Posterior vena cava (tissue), 2 donors: ENCODE data around the gene BLOC1S5. TPM values are rescaled to one million over a fixed set of nuclear protein-coding genes. Genes with fewer than 3 reads are reported as not detected.
"Not testable (repeated sequence)": the region's sequence is repeated elsewhere in the genome, so short reads cannot be mapped to it uniquely, and the experiment has no call there.

Source experiments
- DNase-seq: peaks from one replicate; pipeline ENCODE4 v3.0.0-alpha.2; 2020; ENCODE audit warnings: low spot score
- intact Hi-C, 2 donors: fragments of 100-400 bp; cut with DNase I; formaldehyde crosslinking; loops; one replicate each; pipeline versions ENCODE4 v1.14.1 to v1.14.2; 2022 to 2023
- total RNA-seq, 2 donors: library from RNA; stranded (reverse); fragmentation: NEBNext Ultra II Directional; extraction: Animal tissue kit (Norgen Biotek cat#: 25700); gene quantifications; one replicate each; pipeline ENCODE4 v1.2.1, GENCODE V29; 2021
- donor health status: DM: yes; HTN: yes; CAD: no.
- donor health status: DM: yes; HTN: yes; CAD: no.

Gene BLOC1S5
- total RNA-seq, 2 donors from 2014 or later: 9.5 to 12.0 TPM

DNA sequence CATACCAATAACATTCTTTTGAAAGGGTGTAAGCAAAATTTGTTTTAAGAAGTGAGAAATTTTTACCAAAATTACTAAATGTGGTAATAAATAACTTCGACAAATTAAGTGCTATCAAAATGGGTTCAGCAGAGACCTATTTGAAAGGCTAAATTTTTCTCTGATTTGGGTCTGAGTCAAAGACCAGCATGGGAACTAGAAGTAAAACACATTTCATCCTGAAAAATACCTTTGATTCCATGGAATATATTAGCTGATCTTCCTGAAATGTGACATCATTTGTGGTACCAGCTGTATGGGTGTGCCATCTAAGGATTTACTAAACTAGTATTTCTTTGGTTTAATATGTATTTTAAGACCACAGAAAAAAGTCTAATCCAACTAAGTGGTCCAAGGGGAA is 63.6 kb downstream of the BLOC1S5 start:
- no peak for DNase-seq
- intact Hi-C loops: loop anchor here in 1 of 2 donors (5.0 kb wide), 1 partner anchor 273 kb away; the partner anchor contains the start of gene BMP6

DNA sequence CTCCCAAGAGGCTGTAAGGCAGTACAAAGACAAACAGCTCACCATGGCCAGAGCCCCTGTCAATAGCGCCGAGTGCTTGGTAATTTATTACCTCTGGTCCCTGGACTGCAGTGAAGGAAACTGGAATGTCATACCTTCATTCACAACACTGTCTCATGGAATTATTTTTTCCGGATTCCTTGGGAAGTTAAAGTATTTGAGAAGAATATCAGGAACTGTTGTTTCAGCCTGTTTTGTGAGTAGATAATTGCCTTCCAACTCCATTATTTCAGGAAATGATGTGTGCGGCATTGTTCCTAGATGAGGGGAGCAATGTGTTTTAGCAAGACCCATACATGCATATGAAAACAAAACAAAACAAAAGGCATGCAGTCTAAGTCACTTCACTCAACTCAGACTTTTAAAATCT is 64.0 kb downstream of the BLOC1S5 start:
- intact Hi-C loops: loop anchor here in 1 of 2 donors (5.0 kb wide), 1 partner anchor 273 kb away; the partner anchor contains the start of gene BMP6
- DNase-seq: no peak

DNA sequence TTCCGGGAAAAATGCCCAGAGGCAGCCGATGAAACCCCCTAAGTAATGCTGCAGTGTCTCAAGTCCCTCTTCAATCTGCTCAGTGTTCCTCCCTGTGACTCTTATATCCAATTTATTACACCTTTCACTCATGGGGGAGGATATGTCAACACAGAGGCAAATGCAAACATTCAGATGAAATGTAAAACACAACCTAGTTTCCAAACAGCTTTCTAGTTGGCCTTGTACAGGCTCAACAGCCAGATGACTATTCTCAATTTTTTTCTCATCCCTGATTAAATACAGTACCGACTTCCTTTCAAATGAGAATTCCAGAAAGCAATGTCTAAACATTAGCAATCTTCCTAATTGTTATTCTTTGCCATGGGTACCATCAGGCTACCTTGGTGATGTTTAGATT is 65.0 kb downstream of the BLOC1S5 start:
- no peak for DNase-seq
- intact Hi-C loops: no loop called here

- intact Hi-C loops: no loop called here
- no peak for DNase-seq
These were observed 66.0 kb downstream of the BLOC1S5 start for GRCh38 chr6:7998103-7998725.

GRCh38 chr6:7997286-7997685 is 66.9 kb downstream of the BLOC1S5 start:
- intact Hi-C loops: no loop called here
- DNase-seq: no peak

GRCh38 chr6:7996538-7997111 is 67.6 kb downstream of the BLOC1S5 start:
- DNase-seq: no peak
- intact Hi-C loops: no loop called here

GRCh38 chr6:7993952-7994351 is 70.2 kb downstream of the BLOC1S5 start:
- intact Hi-C loops: no loop called here
- DNase-seq: no peak

DNA sequence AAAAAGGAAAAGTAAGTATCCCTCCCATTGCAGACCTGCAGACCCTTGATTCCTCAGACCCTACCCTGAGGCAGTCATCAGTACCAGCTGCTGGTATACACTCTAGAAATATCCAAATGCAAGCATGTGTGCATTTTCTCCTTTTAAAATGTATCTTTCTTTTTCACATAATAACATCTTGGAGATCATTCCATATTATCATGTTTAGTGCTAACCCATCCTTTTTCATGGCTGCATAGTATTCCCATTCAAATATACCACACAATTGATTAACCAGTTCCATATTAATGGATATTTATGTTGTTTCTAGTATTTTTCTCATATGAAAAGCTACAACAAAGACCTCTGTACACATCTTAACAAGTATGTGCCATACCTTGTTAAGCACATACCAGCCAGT is 70.8 kb downstream of the BLOC1S5 start:
- intact Hi-C loops: no loop called here
- DNase-seq: no peak

DNA sequence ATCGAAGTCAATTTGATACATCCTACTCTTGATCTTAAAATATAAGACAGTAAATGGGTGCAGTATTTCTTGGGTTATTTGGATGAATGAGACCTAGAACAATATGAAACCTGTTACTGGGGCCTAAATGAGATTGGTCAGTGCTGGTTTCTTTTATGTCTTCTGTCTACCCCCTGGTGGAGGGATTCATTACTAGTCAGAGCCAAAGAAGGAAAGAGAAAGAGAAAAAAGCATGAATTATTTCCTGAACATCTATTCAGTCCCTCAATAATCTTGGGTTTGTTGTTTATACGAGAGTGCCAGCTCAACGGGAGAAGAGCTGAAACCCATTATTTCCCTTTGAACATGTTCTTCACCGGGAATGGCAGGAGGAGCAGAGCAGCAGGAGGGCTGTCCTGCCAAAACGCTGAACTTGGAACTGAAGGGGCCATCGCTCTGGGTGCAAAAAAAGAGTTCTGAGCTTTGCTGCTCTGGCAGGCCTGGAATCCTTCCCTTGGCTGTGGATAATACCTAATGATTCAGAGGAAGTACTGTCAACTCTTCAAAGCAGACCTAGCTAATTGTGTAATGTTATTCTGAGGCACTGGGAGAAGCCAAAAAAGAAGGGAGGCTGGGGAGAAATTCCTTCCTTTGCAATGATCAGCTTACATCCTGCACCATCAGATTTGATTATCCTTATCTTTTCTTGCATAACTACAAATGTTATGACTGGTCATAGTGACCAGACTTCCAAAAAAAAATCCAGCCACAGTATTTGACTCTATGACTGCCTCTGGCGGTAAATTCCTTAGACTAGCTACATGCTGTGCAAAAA is 72.0 kb downstream of the BLOC1S5 start:
- no peak for DNase-seq
- intact Hi-C loops: no loop called here

GRCh38 chr6:7991536-7991935 is 72.7 kb downstream of the BLOC1S5 start:
- no peak for DNase-seq
- intact Hi-C loops: no loop called here

DNA sequence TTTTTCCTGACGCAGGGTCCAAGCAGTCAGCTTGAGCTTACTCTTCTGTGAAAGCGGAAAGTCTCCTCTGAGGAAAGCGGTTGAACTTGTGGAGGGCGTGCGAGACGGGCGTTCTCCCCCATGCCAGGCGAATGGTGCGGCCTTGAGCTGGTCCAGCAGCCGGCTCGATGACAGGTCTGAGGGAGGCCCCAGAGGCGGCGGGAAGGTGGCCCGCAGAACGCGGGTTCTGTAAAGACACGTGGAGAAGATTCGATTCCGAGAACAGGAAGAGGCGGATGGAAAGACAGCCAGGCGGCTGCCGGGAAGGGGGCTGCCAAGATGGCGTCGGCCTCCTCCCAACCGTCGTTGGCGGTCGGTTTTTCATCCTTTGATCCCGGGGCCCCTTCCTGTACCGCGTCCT is 78.0 kb downstream of the BLOC1S5 start:
- intact Hi-C loops: no loop called here
- no peak for DNase-seq

DNA sequence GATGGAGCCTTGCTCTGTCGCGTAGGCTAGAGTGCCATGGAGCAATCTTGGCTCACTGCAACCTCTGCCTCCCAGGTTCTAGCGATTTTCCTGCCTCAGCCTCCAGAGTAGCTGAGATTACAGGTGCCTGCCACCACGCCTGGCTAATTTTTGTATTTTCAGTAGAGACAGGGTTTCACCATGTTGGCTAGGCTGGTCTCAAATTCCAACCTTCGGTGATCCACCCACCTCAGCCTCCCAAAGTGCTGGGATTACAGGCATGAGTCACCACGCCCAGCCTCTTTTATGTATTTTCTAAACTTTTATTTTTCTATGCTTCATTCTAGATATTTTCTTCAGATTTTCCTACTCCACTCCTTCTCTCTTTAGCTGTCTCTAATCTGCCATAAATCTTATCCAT is 80.2 kb downstream of the BLOC1S5 start:
- intact Hi-C loops, DNase-seq: not testable (repeated sequence)

DNA sequence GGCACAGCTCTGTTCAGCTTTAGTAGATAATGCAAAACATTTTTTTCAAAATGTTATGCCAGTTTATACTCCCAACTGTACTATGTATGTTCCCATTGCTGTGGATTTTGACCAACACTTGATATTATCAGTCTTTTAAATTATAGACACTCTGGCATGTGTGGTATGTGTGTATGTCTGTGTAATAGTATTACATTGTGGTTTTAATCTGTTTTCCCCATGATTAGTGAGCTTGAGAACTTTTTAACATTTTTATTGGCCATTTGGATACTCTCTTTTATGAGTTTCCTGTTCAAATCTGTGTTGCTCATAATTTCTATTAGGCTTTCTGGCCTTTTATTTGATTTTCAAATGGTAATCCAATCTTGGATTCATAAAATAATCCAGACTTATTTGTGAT is 84.4 kb downstream of the BLOC1S5 start:
- intact Hi-C loops: no loop called here

DNA sequence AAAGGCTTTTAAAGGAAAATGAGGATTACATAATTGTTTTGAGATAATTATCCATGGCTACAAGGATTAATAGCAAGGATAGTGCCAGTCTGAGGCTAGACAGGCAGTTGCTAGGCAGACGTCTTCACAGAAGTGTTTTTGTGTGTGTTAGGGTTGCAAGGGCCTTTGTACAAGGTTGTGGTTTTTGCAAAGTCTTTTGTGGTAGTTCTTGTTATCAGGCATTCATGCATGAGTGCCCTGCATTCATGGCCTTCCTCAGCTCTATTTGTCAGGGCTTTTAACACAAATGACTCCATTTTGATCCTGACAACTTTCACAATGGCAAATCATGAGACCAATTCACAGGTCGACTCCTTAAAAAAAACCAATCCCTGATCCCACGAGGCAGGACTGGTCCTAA is 85.5 kb downstream of the BLOC1S5 start:
- intact Hi-C loops: no loop called here
- DNase-seq: no peak

More for the DNA sequence above, 84.4 kb downstream of the BLOC1S5 start:
- DNase-seq: no peak

GRCh38 chr6:7976485-7977056 is 87.6 kb downstream of the BLOC1S5 start:
- intact Hi-C loops: no loop called here
- no peak for DNase-seq

DNA sequence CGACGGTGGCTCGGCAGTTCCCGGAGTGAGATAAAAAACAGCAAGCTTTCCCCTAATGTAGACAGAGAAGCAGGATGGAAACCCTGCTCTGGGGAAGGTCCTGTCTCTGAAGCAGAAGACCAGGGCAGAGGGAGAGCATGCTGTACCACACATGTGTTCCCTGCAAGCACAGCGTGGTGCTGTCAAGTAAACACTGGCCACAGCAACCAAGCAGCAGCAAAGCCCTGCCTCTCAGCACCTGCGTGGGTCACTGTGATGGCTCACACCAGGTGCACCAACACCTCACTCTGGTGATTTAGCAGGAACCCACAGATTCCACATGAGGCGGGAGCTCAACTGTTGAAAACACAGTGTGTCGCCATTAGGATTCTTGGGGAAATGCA is 88.4 kb downstream of the BLOC1S5 start:
- intact Hi-C loops: no loop called here
- DNase-seq: no peak

DNA sequence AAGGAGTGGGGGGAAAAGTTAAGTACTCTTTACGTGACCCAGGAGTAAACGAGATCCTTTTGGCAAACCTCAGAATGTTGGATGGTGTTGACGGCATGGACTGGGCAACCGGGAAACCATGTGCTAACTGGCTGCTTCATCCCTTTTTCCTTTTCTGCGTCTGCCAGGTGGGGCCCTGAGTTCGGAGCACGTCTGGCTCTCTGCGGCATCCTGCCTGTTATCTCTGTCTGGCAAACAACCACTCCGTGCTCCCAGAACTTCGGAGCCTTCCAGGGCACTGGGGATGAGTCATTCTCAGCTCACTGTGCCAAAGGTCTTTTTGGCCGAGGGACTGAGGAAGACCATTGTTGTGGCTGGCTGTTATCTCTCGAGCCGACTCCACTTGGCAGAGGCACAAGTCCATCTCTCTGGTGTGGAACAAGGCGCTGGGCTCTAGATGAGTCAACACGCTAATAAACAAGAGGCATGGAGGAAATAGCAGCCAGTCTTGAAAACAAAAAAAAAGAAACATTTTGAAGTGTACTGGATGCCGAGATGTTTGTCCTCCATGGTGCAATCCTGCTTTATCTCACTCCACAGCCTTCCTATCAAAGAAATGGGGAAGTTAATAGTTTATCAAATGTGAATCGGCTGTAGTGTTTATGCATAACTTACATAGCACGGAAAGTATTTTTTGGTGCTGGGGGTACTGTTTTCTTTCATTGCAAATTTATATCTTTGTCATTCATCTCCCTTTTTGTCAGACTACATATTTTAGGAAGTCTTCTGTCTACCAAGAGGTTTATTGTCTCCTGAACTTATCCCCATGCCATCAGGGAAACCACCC is 89.0 kb downstream of the BLOC1S5 start:
- intact Hi-C loops: no loop called here

DNA sequence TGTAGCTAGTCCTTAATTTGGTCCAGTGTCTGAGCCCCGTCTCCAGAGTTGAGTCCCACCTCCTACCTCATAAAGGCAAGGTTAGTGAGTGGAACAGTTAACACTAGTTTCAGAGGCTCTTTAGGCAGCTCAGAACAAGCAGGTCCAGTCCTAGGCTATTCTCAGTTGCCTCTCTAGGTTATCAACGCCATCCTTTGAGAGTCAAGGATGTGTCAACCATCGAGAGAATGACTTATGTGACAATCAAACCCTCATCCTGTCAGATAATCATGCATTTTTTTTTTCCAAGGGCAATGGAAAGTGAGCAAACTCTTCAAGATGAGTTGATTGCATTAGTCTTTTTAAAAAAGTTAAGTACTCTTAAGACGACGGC is 89.6 kb downstream of the BLOC1S5 start:
- DNase-seq: no peak
- intact Hi-C loops: no loop called here

More for the DNA sequence above, 89.0 kb downstream of the BLOC1S5 start:
- DNase-seq: peak; percentile 92

- DNase-seq: no peak
- intact Hi-C loops: no loop called here
These were observed 90.6 kb downstream of the BLOC1S5 start for GRCh38 chr6:7973584-7973983.
